ENCODE measurements around the gene RAP1GAP. TPM values are rescaled to one million over a fixed set of nuclear protein-coding genes. Genes with fewer than 3 reads are reported as not detected.

The RAP1GAP gene
- polyA plus RNA-seq, 4 donors = 3.5 to 23.8 (median 21.0) TPM

GRCh38 chr1:21663248-21663950 is 5.8 kb downstream of the RAP1GAP start:
- DNase-seq (ENCODE audit: low read depth in 4 of 4, low spot score in 3 of 4) = no peak

- no peak for DNase-seq (ENCODE audit: low read depth in 4 of 4, low spot score in 3 of 4)
Measured at GRCh38 chr1:21662426-21663247, 6.5 kb downstream of the RAP1GAP start.

- no peak for DNase-seq (ENCODE audit: low read depth in 4 of 4, low spot score in 3 of 4)
Measured at GRCh38 chr1:21661886-21662285, 7.3 kb downstream of the RAP1GAP start.

- no peak for DNase-seq (ENCODE audit: low read depth in 4 of 4, low spot score in 3 of 4)
Measured at GRCh38 chr1:21659924-21660326, 9.2 kb downstream of the RAP1GAP start.

- peak in 1 of 4 donors; percentile 57 for DNase-seq (ENCODE audit: low read depth in 4 of 4, low spot score in 3 of 4)
Measured at GRCh38 chr1:21659099-21659923, 9.8 kb downstream of the RAP1GAP start.

GRCh38 chr1:21657456-21658190 is 11.5 kb downstream of the RAP1GAP start:
- DNase-seq (ENCODE audit: low read depth in 4 of 4, low spot score in 3 of 4) = no peak

- no peak for DNase-seq (ENCODE audit: low read depth in 4 of 4, low spot score in 3 of 4)
Measured at GRCh38 chr1:21655748-21656147, 13.4 kb downstream of the RAP1GAP start.

GRCh38 chr1:21655259-21655658 is 13.9 kb downstream of the RAP1GAP start:
- no peak for DNase-seq (ENCODE audit: low read depth in 4 of 4, low spot score in 3 of 4)

GRCh38 chr1:21654209-21654608 is 14.9 kb downstream of the RAP1GAP start:
- DNase-seq (ENCODE audit: low read depth in 4 of 4, low spot score in 3 of 4) = no peak

- no peak for DNase-seq (ENCODE audit: low read depth in 4 of 4, low spot score in 3 of 4)
Measured at GRCh38 chr1:21653744-21654100, 15.4 kb downstream of the RAP1GAP start.

GRCh38 chr1:21652937-21653743 is 16.0 kb downstream of the RAP1GAP start:
- no peak for DNase-seq (ENCODE audit: low read depth in 4 of 4, low spot score in 3 of 4)

GRCh38 chr1:21652101-21652936 is 16.8 kb downstream of the RAP1GAP start:
- DNase-seq (ENCODE audit: low read depth in 4 of 4, low spot score in 3 of 4) = no peak

GRCh38 chr1:21651214-21652042 is 17.7 kb downstream of the RAP1GAP start:
- no peak for DNase-seq (ENCODE audit: low read depth in 4 of 4, low spot score in 3 of 4)

GRCh38 chr1:21650400-21650799 is 18.8 kb downstream of the RAP1GAP start:
- DNase-seq (ENCODE audit: low read depth in 4 of 4, low spot score in 3 of 4) = no peak

- no peak for DNase-seq (ENCODE audit: low read depth in 4 of 4, low spot score in 3 of 4)
Measured at GRCh38 chr1:21649315-21649714, 19.8 kb downstream of the RAP1GAP start.

- DNase-seq (ENCODE audit: low read depth in 4 of 4, low spot score in 3 of 4) = no peak
Measured at GRCh38 chr1:21648791-21649190, 20.4 kb downstream of the RAP1GAP start.

GRCh38 chr1:21648352-21648730 is 20.8 kb downstream of the RAP1GAP start:
- no peak for DNase-seq (ENCODE audit: low read depth in 4 of 4, low spot score in 3 of 4)

Data from left renal pelvis (tissue), 4 donors.